Naive thymus-derived CD4-positive, alpha-beta T cell (primary cell): ENCODE results near the gene PRPS2. TPM values are rescaled to one million over a fixed set of nuclear protein-coding genes. Genes with fewer than 3 reads are reported as not detected.
A peak's percentile ranks its signal among the peaks of the same experiment; 100 is the strongest.

Experiments used
- ATAC-seq: fragments of 150-1000 bp; cut with Tn5 transposase; 2 replicates; pipeline ENCODE4 v1.10.0; 2021; ENCODE audit warnings: mild to moderate bottlenecking, moderate library complexity
- CTCF ChIA-PET: fragments of 350-600 bp; sonication (Branson Sonifier 250); formaldehyde crosslinking; loops from one replicate; lab custom pipeline; 2021; ENCODE audit warnings: antibody characterized with exemption; lab: Charles Lee
- POLR2A ChIA-PET: fragments of 350-600 bp; sonication (Branson Sonifier 250); formaldehyde crosslinking; loops from one replicate; lab custom pipeline; 2021; ENCODE audit warnings: antibody characterized with exemption, inconsistent platforms; lab: Charles Lee
- DNase-seq, 9 donors: peaks; one replicate each; pipeline versions ENCODE4 v3.0.0 to v3.0.0-alpha.2; 2020 to 2022; ENCODE audit warnings: mixed read lengths in 1 of 9
- H3K27ac ChIP-seq: one replicate; pipeline ENCODE4 v1.7.0; 2013; ENCODE audit warnings: mild to moderate bottlenecking, low read depth, low read length, moderate library complexity
- H3K27me3 ChIP-seq, 2 donors: one replicate each; pipeline ENCODE4 v1.7.0; 2013; ENCODE audit warnings: low read length in 2 of 2, mild to moderate bottlenecking in 2 of 2, moderate library complexity in 2 of 2; ENCODE audit not compliant: control insufficient read depth in 2 of 2, insufficient read depth in 2 of 2
- H3K36me3 ChIP-seq, 3 experiments: 1 replicate in 2 of 3; 2 replicates in 1 of 3; pipeline ENCODE4 v1.7.0; 2013; ENCODE audit warnings: low read length in 3 of 3, mild to moderate bottlenecking in 3 of 3, moderate library complexity in 1 of 3; ENCODE audit not compliant: insufficient read depth in 3 of 3, control insufficient read depth in 2 of 3
- H3K4me1 ChIP-seq, 2 donors: one replicate each; pipeline ENCODE4 v1.7.0; 2013; ENCODE audit warnings: low read length in 2 of 2, mild to moderate bottlenecking in 2 of 2, moderate library complexity in 1 of 2; ENCODE audit not compliant: control insufficient read depth in 2 of 2, insufficient read depth in 2 of 2
- H3K4me3 ChIP-seq: 2 replicates; pipeline ENCODE4 v1.7.0; 2013; ENCODE audit warnings: mild to moderate bottlenecking, low read length
- H3K9me3 ChIP-seq, 3 experiments: 1 replicate in 2 of 3; 2 replicates in 1 of 3; pipeline ENCODE4 v1.7.0; 2013; ENCODE audit warnings: low read length in 3 of 3; ENCODE audit not compliant: control insufficient read depth in 2 of 3
- H3K27ac Mint-ChIP-seq, 9 donors: one replicate each; pipeline ENCODE4 v1.8.0; 2020 to 2022; ENCODE audit warnings: mixed read lengths in 9 of 9, mild to moderate bottlenecking in 8 of 9, moderate library complexity in 5 of 9, inconsistent platforms in 2 of 9
- H3K27me3 Mint-ChIP-seq, 5 donors: one replicate each; pipeline ENCODE4 v1.8.0; 2021 to 2022; ENCODE audit warnings: mixed read lengths in 5 of 5, mild to moderate bottlenecking in 1 of 5
- H3K36me3 Mint-ChIP-seq, 5 donors: one replicate each; pipeline ENCODE4 v1.8.0; 2020 to 2022; ENCODE audit warnings: mixed read lengths in 5 of 5, mild to moderate bottlenecking in 3 of 5, inconsistent platforms in 1 of 5
- H3K4me1 Mint-ChIP-seq, 7 donors: one replicate each; pipeline ENCODE4 v1.8.0; 2020 to 2022; ENCODE audit warnings: mixed read lengths in 7 of 7, mild to moderate bottlenecking in 3 of 7, inconsistent platforms in 1 of 7
- H3K4me3 Mint-ChIP-seq, 10 donors: one replicate each; pipeline ENCODE4 v1.8.0; 2020 to 2022; ENCODE audit warnings: mild to moderate bottlenecking in 10 of 10, mixed read lengths in 10 of 10, moderate library complexity in 6 of 10, inconsistent platforms in 2 of 10
- H3K9me3 Mint-ChIP-seq, 11 donors: one replicate each; pipeline ENCODE4 v1.8.0; 2020 to 2022; ENCODE audit warnings: mixed read lengths in 11 of 11, mild to moderate bottlenecking in 4 of 11, inconsistent platforms in 1 of 11, moderate library complexity in 1 of 11
- intact Hi-C, 2 donors: fragments of 100-400 bp; cut with micrococcal nuclease; formaldehyde crosslinking; loops; one replicate each; pipeline ENCODE4 v1.15.1; 2023
- polyA plus RNA-seq, 2 donors: library from polyadenylated mRNA; unstranded; fragments of 300-500 nt; fragmentation: Illumina TruSeq; gene quantifications; one replicate each; pipeline ENCODE4 v1.2.3, GENCODE V29; 2021
- total RNA-seq, 6 experiments: library from RNA in 5 of 6; stranded (reverse) in 5 of 6; gene quantifications; 1 replicate in 5 of 6; 2 replicates in 1 of 6; pipeline ENCODE4 v1.2.3 and lab custom pipeline; 2021 to 2026

Gene PRPS2
- total and polyA plus RNA-seq, 7 experiments from 2014 or later: 24.7 to 95.8 (median 32.0) TPM

- no peaks in the 10 kb centered on the region for H3K4me1 ChIP-seq
- no peak for DNase-seq
- ChIA-PET CTCF (no interaction called here), POLR2A (no interaction called here)
- H3K36me3 Mint-ChIP-seq: peaks cover 0 to 32% (median 10%) of the 10 kb centered on the region in 5 donors
- ATAC-seq: no peak
- no peak overlapping the region for H3K4me3 Mint-ChIP-seq
- H3K27ac Mint-ChIP-seq: no peak overlapping the region
- H3K9me3 Mint-ChIP-seq: peaks cover 0 to 13% (median 0%) of the 10 kb centered on the region in 11 donors
- no peaks in the 10 kb centered on the region for H3K9me3 ChIP-seq
- H3K27ac ChIP-seq: no peak overlapping the region
- peaks cover 5 to 48% (median 22%) of the 10 kb centered on the region in 7 donors for H3K4me1 Mint-ChIP-seq
- H3K36me3 ChIP-seq: peaks cover 0 to 10% (median 0%) of the 10 kb centered on the region in 3 experiments
- no peak overlapping the region for H3K4me3 ChIP-seq
- no peaks in the 10 kb centered on the region for H3K27me3 Mint-ChIP-seq
- intact Hi-C loops: no loop called here
- no peaks in the 10 kb centered on the region for H3K27me3 ChIP-seq
Observed at GRCh38 chrX:12799118-12799517, 7.9 kb downstream of the PRPS2 start.

- H3K27me3 ChIP-seq: no peaks in the 10 kb centered on the region
- no peak overlapping the region for H3K4me3 ChIP-seq
- H3K36me3 Mint-ChIP-seq: peaks cover 0 to 31% (median 8%) of the 10 kb centered on the region in 5 donors
- peak overlapping the region in 2 of 10 donors; percentile 39 to 69 for H3K4me3 Mint-ChIP-seq
- H3K27ac ChIP-seq: no peak overlapping the region
- no peaks in the 10 kb centered on the region for H3K27me3 Mint-ChIP-seq
- intact Hi-C loops: no loop called here
- ChIA-PET POLR2A (no interaction called here), CTCF (no interaction called here)
- peaks cover 0 to 2% (median 0%) of the 10 kb centered on the region in 11 donors for H3K9me3 Mint-ChIP-seq
- peaks cover 5 to 39% (median 13%) of the 10 kb centered on the region in 7 donors for H3K4me1 Mint-ChIP-seq
- peaks cover 0 to 10% (median 0%) of the 10 kb centered on the region in 3 experiments for H3K36me3 ChIP-seq
- DNase-seq (peak in 1 of 9 donors; percentile 3), ATAC-seq (no peak)
- H3K4me1 ChIP-seq: no peaks in the 10 kb centered on the region
- H3K9me3 ChIP-seq: no peaks in the 10 kb centered on the region
- peak overlapping the region in 4 of 9 donors; percentile 22 to 87 (median 70) for H3K27ac Mint-ChIP-seq
Observed at GRCh38 chrX:12802741-12803140, 11.5 kb downstream of the PRPS2 start.

- no peak for DNase-seq
- ChIA-PET CTCF (interaction anchor here (0.9 kb wide), 1 partner anchor 96 kb away, joined by 3 read pairs; no protein-coding TSS in a partner anchor), POLR2A (no interaction called here)
- ATAC-seq: no peak
- no peaks in the 10 kb centered on the region for H3K9me3 ChIP-seq
- Mint-ChIP-seq H3K27me3 (no peaks in the 10 kb centered on the region), H3K27ac (no peak overlapping the region), H3K4me3 (no peak overlapping the region), H3K4me1 (peaks cover 5 to 33% (median 10%) of the 10 kb centered on the region in 7 donors), H3K9me3 (peaks cover 0 to 3% (median 0%) of the 10 kb centered on the region in 11 donors), H3K36me3 (peaks cover 0 to 28% (median 3%) of the 10 kb centered on the region in 5 donors)
- no peak overlapping the region for H3K4me3 ChIP-seq
- intact Hi-C loops: no loop called here
- no peak overlapping the region for H3K27ac ChIP-seq
- H3K27me3 ChIP-seq: no peaks in the 10 kb centered on the region
- peaks cover 0 to 11% (median 0%) of the 10 kb centered on the region in 3 experiments for H3K36me3 ChIP-seq
- H3K4me1 ChIP-seq: no peaks in the 10 kb centered on the region
Observed at GRCh38 chrX:12804655-12805054, 13.4 kb downstream of the PRPS2 start.

- Histone ChIP-seq H3K27me3 (no peaks in the 10 kb centered on the region), H3K4me1 (no peaks in the 10 kb centered on the region), H3K9me3 (no peaks in the 10 kb centered on the region), H3K4me3 (no peak overlapping the region), H3K36me3 (peaks cover 0 to 12% (median 4%) of the 10 kb centered on the region in 3 experiments), H3K27ac (no peak overlapping the region)
- H3K9me3 Mint-ChIP-seq: peaks cover 0 to 3% (median 0%) of the 10 kb centered on the region in 11 donors
- intact Hi-C loops: no loop called here
- H3K4me1 Mint-ChIP-seq: peaks cover 5 to 37% (median 10%) of the 10 kb centered on the region in 7 donors
- POLR2A ChIA-PET: no interaction called here
- no peaks in the 10 kb centered on the region for H3K27me3 Mint-ChIP-seq
- H3K27ac Mint-ChIP-seq: no peak overlapping the region
- CTCF ChIA-PET: no interaction called here
- ATAC-seq: no peak
- H3K4me3 Mint-ChIP-seq: no peak overlapping the region
- peaks cover 0 to 22% (median 3%) of the 10 kb centered on the region in 5 donors for H3K36me3 Mint-ChIP-seq
- DNase-seq: no peak
Observed at GRCh38 chrX:12805333-12805732, 14.1 kb downstream of the PRPS2 start.

GRCh38 chrX:12811658-12812057 is 20.4 kb downstream of the PRPS2 start:
- Histone ChIP-seq H3K4me1 (no peaks in the 10 kb centered on the region), H3K9me3 (no peaks in the 10 kb centered on the region), H3K27me3 (no peaks in the 10 kb centered on the region), H3K27ac (no peak overlapping the region), H3K4me3 (no peak overlapping the region), H3K36me3 (peaks cover 0 to 7% (median 4%) of the 10 kb centered on the region in 3 experiments)
- ChIA-PET CTCF (interaction anchor here (1.0 to 1.1 kb wide), 2 partner anchors 40 to 79 kb away, joined by 3 to 5 read pairs; no protein-coding TSS in a partner anchor), POLR2A (no interaction called here)
- H3K27me3 Mint-ChIP-seq: no peaks in the 10 kb centered on the region
- no peak overlapping the region for H3K4me3 Mint-ChIP-seq
- ATAC-seq (no peak), DNase-seq (no peak)
- peaks cover 0 to 41% (median 0%) of the 10 kb centered on the region in 7 donors for H3K4me1 Mint-ChIP-seq
- peaks cover 0 to 10% (median 0%) of the 10 kb centered on the region in 5 donors for H3K36me3 Mint-ChIP-seq
- peaks cover 0 to 1% (median 0%) of the 10 kb centered on the region in 11 donors for H3K9me3 Mint-ChIP-seq
- intact Hi-C loops: loop anchor here (10.0 kb wide), 2 partner anchors 283 to 693 kb away; no protein-coding TSS in a partner anchor
- H3K27ac Mint-ChIP-seq: peak overlapping the region in 3 of 9 donors; percentile 60 to 74 (median 67)

- ATAC-seq: peak; percentile 67
- intact Hi-C loops: loop anchor here (1.0 to 10.0 kb wide), 6 partner anchors 80 to 832 kb away; no protein-coding TSS in a partner anchor
Observed at GRCh38 chrX:12814420-12814819, 23.2 kb downstream of the PRPS2 start.

More at GRCh38 chrX:12814420-12814819, 23.2 kb downstream of the PRPS2 start:
- no peak overlapping the region for H3K4me3 Mint-ChIP-seq
- ChIA-PET CTCF (interaction anchor here (1.3 to 3.0 kb wide), 5 partner anchors 77 to 86 kb away, joined by 3 to 11 read pairs (median 6); no protein-coding TSS in a partner anchor), POLR2A (interaction anchor here (1.0 to 1.1 kb wide), 3 partner anchors 132 to 674 kb away, joined by 3 read pairs; no protein-coding TSS in a partner anchor)
- Histone ChIP-seq H3K27me3 (no peaks in the 10 kb centered on the region), H3K27ac (no peak overlapping the region), H3K4me1 (no peaks in the 10 kb centered on the region), H3K4me3 (no peak overlapping the region), H3K9me3 (no peaks in the 10 kb centered on the region), H3K36me3 (peaks cover 0 to 12% (median 8%) of the 10 kb centered on the region in 3 experiments)
- peak; percentile 8 to 59 (median 33) for DNase-seq
- no peaks in the 10 kb centered on the region for H3K9me3 Mint-ChIP-seq
- H3K27ac Mint-ChIP-seq: peak overlapping the region in 2 of 9 donors; percentile 45 to 48
- no peaks in the 10 kb centered on the region for H3K27me3 Mint-ChIP-seq
- peaks cover 0 to 14% (median 0%) of the 10 kb centered on the region in 5 donors for H3K36me3 Mint-ChIP-seq
- peaks cover 0 to 38% (median 0%) of the 10 kb centered on the region in 7 donors for H3K4me1 Mint-ChIP-seq
